HepG2 (cell line): ENCODE data around the gene SPATA25. TPM values are rescaled to one million over a fixed set of nuclear protein-coding genes. Genes with fewer than 3 reads are reported as not detected.

Source experiments
- ARHGAP35 ChIP-seq: sonication (generic); formaldehyde crosslinking; IDR thresholded peaks from 2 replicates; pipeline ENCODE4 v1.9.0; 2022; ENCODE audit warnings: mild to moderate bottlenecking, inconsistent platforms, moderate library complexity, missing genetic modification reagents, borderline replicate concordance
- CREM ChIP-seq, 2 experiments: sonication (generic) in 1 of 2; formaldehyde crosslinking in 1 of 2; IDR thresholded peaks; 2 replicates each; pipeline versions ENCODE4 v1.4.0 to v1.6.1; 2016 to 2020; ENCODE audit warnings: antibody characterized with exemption in 1 of 2, mild to moderate bottlenecking in 1 of 2, missing genetic modification reagents in 1 of 2
- HDAC2 ChIP-seq: sonication (generic); formaldehyde crosslinking; IDR thresholded peaks from 2 replicates; pipeline ENCODE4 v1.4.0; 2020; ENCODE audit warnings: missing genetic modification reagents
- HNRNPK ChIP-seq: fragments of 200-400 bp; formaldehyde crosslinking; IDR thresholded peaks from 2 replicates; pipeline ENCODE4 v1.6.1; 2018; ENCODE audit warnings: low read length, low read depth, moderate library complexity, mild to moderate bottlenecking; ENCODE audit not compliant: poor library complexity, severe bottlenecking
- KDM4B ChIP-seq: sonication (generic); formaldehyde crosslinking; IDR thresholded peaks from 2 replicates; pipeline ENCODE4 v1.4.0; 2020; ENCODE audit warnings: missing genetic modification reagents
- KLF11 ChIP-seq: IDR thresholded peaks from 2 replicates; pipeline ENCODE4 v1.6.1; 2016; ENCODE audit warnings: missing compliant biosample characterization
- MYC ChIP-seq: sonication (generic); formaldehyde crosslinking; IDR thresholded peaks from 2 replicates; pipeline ENCODE4 v1.9.0; 2021; ENCODE audit warnings: missing genetic modification reagents, borderline replicate concordance
- NFKB2 ChIP-seq: sonication (generic); formaldehyde crosslinking; IDR thresholded peaks from 2 replicates; pipeline ENCODE4 v1.4.0; 2020; ENCODE audit warnings: missing genetic modification reagents, borderline replicate concordance
- PHB2 ChIP-seq: fragments of 450-650 bp; IDR thresholded peaks from 2 replicates; pipeline ENCODE4 v1.6.1; 2018; ENCODE audit not compliant: partially characterized antibody
- PHF21A ChIP-seq: sonication (generic); formaldehyde crosslinking; IDR thresholded peaks from 2 replicates; pipeline ENCODE4 v1.5.0; 2020; ENCODE audit warnings: mild to moderate bottlenecking, missing genetic modification reagents
- SP5 ChIP-seq: IDR thresholded peaks from 2 replicates; pipeline ENCODE4 v1.6.1; 2016; ENCODE audit warnings: low read depth, borderline replicate concordance
- STAG1 ChIP-seq: sonication (generic); formaldehyde crosslinking; IDR thresholded peaks from 2 replicates; pipeline ENCODE4 v1.4.0; 2020; ENCODE audit warnings: missing genetic modification reagents
- ZFP41 ChIP-seq: sonication (generic); formaldehyde crosslinking; IDR thresholded peaks from 2 replicates; pipeline ENCODE4 v1.4.0; 2020; ENCODE audit warnings: mild to moderate bottlenecking, missing genetic modification reagents, borderline replicate concordance
- ZNF253 ChIP-seq: sonication (generic); formaldehyde crosslinking; IDR thresholded peaks from 2 replicates; pipeline ENCODE4 v1.8.0; 2022; ENCODE audit warnings: mild to moderate bottlenecking, missing genetic modification reagents, borderline replicate concordance
- ZNF274 ChIP-seq: sonication (generic); formaldehyde crosslinking; IDR thresholded peaks from 2 replicates; pipeline ENCODE4 v1.5.1; 2020; ENCODE audit warnings: mild to moderate bottlenecking, missing genetic modification reagents
- ZNF329 ChIP-seq: sonication (generic); formaldehyde crosslinking; IDR thresholded peaks from 2 replicates; pipeline ENCODE4 v1.9.0; 2021; ENCODE audit warnings: low read depth, mild to moderate bottlenecking, missing genetic modification reagents
- ZNF343 ChIP-seq: sonication (generic); formaldehyde crosslinking; IDR thresholded peaks from 2 replicates; pipeline ENCODE4 v1.4.0; 2020; ENCODE audit warnings: mild to moderate bottlenecking, missing genetic modification reagents
- ZNF503 ChIP-seq: sonication (generic); formaldehyde crosslinking; IDR thresholded peaks from 2 replicates; pipeline ENCODE4 v1.4.0; 2020; ENCODE audit warnings: missing genetic modification reagents
- ZNF572 ChIP-seq: sonication (generic); formaldehyde crosslinking; IDR thresholded peaks from 2 replicates; pipeline ENCODE4 v1.5.1; 2020; ENCODE audit warnings: mild to moderate bottlenecking, missing genetic modification reagents
- ZNF607 ChIP-seq: sonication (generic); formaldehyde crosslinking; IDR thresholded peaks from 2 replicates; pipeline ENCODE4 v1.5.1; 2020; ENCODE audit warnings: missing genetic modification reagents, mild to moderate bottlenecking, borderline replicate concordance
- ZNF770 ChIP-seq: sonication (generic); formaldehyde crosslinking; IDR thresholded peaks from 2 replicates; pipeline ENCODE4 v1.5.0; 2020; ENCODE audit warnings: mild to moderate bottlenecking, missing genetic modification reagents
- ZNF788 ChIP-seq: sonication (generic); formaldehyde crosslinking; IDR thresholded peaks from 2 replicates; pipeline ENCODE4 v1.5.0; 2020; ENCODE audit warnings: mild to moderate bottlenecking, missing genetic modification reagents, borderline replicate concordance
- ZSCAN12 ChIP-seq: sonication (generic); formaldehyde crosslinking; IDR thresholded peaks from 2 replicates; pipeline ENCODE4 v1.9.0; 2021; ENCODE audit warnings: mild to moderate bottlenecking, missing genetic modification reagents
- polyA plus RNA-seq, 8 experiments: library from polyadenylated mRNA; depleted of rRNA in 3 of 8; stranded (reverse) in 7 of 8; unstranded in 1 of 8; fragments of >200 nt; fragmentation: Illumina TruSeq in 4 of 8; extraction: Trizol in 4 of 8; gene quantifications; 2 replicates each; pipeline versions ENCODE4 v1.2.1 to v1.2.3, GENCODE V29; 2011 to 2016; ENCODE audit warnings: low read depth in 4 of 8, missing spikeins in 1 of 8, mixed read lengths in 1 of 8; ENCODE audit not compliant: insufficient read depth in 1 of 8
- total RNA-seq, 5 experiments: library from RNA; depleted of rRNA; stranded (reverse); fragments of >200 nt; fragmentation: Illumina TruSeq; extraction: Trizol; gene quantifications; 2 replicates each; pipeline ENCODE4 v1.2.3, GENCODE V29; 2016; ENCODE audit warnings: low read depth in 1 of 5
- TF ChIP-seq, protein P1 (sequence below): sonication (generic); formaldehyde crosslinking; IDR thresholded peaks from 2 replicates; pipeline ENCODE4 v1.4.0; 2020; ENCODE audit warnings: missing genetic modification reagents

SPATA25 gene
- total and polyA plus RNA-seq, 2 of the 13 experiments (the other 11 are each of a cell fraction or from before 2014, with no cell fraction given): 4.8 to 7.6 TPM

DNA sequence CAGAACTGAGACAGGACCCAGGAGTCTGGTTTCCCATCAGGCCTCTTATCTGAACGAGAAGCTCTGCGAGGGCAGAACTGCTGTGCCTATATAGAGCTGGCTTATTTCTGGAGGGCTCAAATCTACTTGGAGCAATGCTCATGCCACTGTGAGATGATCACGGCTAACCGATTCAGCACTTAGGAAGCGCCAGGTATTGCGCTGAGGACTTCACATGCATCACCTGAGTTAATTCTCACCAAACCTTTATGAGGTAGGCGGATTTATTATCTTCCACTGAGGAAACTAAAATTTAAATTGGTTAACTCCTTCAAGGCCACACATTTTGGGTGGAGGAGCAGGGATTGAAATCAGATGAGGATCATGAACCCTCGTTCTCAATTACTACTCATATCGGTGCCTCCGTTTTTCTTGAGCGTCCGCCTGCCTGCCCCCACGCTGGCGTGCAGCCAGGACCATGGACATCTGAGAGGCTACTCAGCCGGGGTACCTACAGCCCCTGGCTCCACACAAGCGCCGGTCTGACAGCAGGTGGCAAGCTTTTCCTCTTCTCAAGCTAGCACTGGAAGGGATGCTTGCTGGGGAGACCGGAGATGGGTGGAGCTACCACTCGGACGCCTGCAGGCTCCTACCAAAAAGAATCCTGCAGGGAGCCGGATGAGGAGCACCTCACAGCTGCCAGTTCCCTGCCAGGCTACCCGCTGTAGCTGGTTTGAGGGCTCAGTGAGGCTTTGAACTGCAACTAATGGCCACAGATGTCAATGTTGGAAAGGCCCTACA, 46.0 kb upstream of the SPATA25 start (continued):
- TF ChIP-seq ZNF503 (CRISPR knock-in tag): no peak
- no peak; the same call in 1 of the 2 replicates for TF ChIP-seq ZNF788
- TF ChIP-seq ZNF607 (CRISPR knock-in tag): no peak
- TF ChIP-seq, protein P1, sequence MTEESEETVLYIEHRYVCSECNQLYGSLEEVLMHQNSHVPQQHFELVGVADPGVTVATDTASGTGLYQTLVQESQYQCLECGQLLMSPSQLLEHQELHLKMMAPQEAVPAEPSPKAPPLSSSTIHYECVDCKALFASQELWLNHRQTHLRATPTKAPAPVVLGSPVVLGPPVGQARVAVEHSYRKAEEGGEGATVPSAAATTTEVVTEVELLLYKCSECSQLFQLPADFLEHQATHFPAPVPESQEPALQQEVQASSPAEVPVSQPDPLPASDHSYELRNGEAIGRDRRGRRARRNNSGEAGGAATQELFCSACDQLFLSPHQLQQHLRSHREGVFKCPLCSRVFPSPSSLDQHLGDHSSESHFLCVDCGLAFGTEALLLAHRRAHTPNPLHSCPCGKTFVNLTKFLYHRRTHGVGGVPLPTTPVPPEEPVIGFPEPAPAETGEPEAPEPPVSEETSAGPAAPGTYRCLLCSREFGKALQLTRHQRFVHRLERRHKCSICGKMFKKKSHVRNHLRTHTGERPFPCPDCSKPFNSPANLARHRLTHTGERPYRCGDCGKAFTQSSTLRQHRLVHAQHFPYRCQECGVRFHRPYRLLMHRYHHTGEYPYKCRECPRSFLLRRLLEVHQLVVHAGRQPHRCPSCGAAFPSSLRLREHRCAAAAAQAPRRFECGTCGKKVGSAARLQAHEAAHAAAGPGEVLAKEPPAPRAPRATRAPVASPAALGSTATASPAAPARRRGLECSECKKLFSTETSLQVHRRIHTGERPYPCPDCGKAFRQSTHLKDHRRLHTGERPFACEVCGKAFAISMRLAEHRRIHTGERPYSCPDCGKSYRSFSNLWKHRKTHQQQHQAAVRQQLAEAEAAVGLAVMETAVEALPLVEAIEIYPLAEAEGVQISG (CRISPR knock-in tag): peak; percentile 69; the same call in 1 of the 2 replicates
- TF ChIP-seq ARHGAP35 (CRISPR knock-in tag): no peak
- 0 out of 2 replicates have a peak, but pooled peaks have one; percentile 8 for TF ChIP-seq ZNF572 (CRISPR knock-in tag)
- TF ChIP-seq NFKB2: peak; percentile 50; the same call in 1 of the 2 replicates
- no peak for TF ChIP-seq MYC (CRISPR knock-in tag)
- no peak; the same call in 1 of the 2 replicates for TF ChIP-seq ZNF343 (CRISPR knock-in tag)
- TF ChIP-seq KLF11 (CRISPR knock-in tag): no peak; the same call in 1 of the 2 replicates
- TF ChIP-seq HDAC2 (CRISPR knock-in tag): peak; percentile 80
- TF ChIP-seq ZSCAN12 (CRISPR knock-in tag): no peak
- no peak; the same call in 1 of the 2 replicates for TF ChIP-seq ZNF770 (CRISPR knock-in tag)
- peak; percentile 48; the same call in 1 of the 2 replicates for TF ChIP-seq KDM4B (CRISPR knock-in tag)
- peak; percentile 81 for TF ChIP-seq PHF21A (CRISPR knock-in tag)
- no peak for TF ChIP-seq ZFP41
- TF ChIP-seq ZNF253 (CRISPR knock-in tag): no peak
- TF ChIP-seq HNRNPK: no peak
- peak; percentile 77 for TF ChIP-seq STAG1 (CRISPR knock-in tag)
- TF ChIP-seq PHB2: no peak
- TF ChIP-seq SP5 (CRISPR knock-in tag): peak; percentile 31; the same call in 1 of the 2 replicates
- TF ChIP-seq CREM (IDR thresholded peaks at IDR 0.05): no peak
- TF ChIP-seq CREM (CRISPR knock-in tag; IDR thresholded peaks at IDR 0.05): no peak
- TF ChIP-seq ZNF329 (CRISPR knock-in tag): no peak
- TF ChIP-seq ZNF274 (CRISPR knock-in tag): no peak
